GM21529 (cell line): ENCODE measurements around the gene FLYWCH1.
A peak's percentile ranks its signal among the peaks of the same experiment; 100 is the strongest.

Experiments used
- ATAC-seq: cut with Tn5 transposase; IDR thresholded peaks from one replicate; pipeline ENCODE4 v1.9.1; 2021; ENCODE audit not compliant: unreplicated experiment

The FLYWCH1 gene, protein sequence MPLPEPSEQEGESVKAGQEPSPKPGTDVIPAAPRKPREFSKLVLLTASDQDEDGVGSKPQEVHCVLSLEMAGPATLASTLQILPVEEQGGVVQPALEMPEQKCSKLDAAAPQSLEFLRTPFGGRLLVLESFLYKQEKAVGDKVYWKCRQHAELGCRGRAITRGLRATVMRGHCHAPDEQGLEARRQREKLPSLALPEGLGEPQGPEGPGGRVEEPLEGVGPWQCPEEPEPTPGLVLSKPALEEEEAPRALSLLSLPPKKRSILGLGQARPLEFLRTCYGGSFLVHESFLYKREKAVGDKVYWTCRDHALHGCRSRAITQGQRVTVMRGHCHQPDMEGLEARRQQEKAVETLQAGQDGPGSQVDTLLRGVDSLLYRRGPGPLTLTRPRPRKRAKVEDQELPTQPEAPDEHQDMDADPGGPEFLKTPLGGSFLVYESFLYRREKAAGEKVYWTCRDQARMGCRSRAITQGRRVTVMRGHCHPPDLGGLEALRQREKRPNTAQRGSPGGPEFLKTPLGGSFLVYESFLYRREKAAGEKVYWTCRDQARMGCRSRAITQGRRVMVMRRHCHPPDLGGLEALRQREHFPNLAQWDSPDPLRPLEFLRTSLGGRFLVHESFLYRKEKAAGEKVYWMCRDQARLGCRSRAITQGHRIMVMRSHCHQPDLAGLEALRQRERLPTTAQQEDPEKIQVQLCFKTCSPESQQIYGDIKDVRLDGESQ

GRCh38 chr16:2911638-2912329 lies at the start of gene FLYWCH1:
Gene FLYWCH1, plus strand, starts transcription at chr16:2911931. Its CDS starts 17,755 bp downstream, at chr16:2929686.
- ATAC-seq = peak; percentile 92

GRCh38 chr16:2865651-2866050 lies 46.1 kb upstream of the FLYWCH1 start:
- no peak for ATAC-seq

GRCh38 chr16:2866431-2866830 lies 45.3 kb upstream of the FLYWCH1 start:
- ATAC-seq = no peak

DNA sequence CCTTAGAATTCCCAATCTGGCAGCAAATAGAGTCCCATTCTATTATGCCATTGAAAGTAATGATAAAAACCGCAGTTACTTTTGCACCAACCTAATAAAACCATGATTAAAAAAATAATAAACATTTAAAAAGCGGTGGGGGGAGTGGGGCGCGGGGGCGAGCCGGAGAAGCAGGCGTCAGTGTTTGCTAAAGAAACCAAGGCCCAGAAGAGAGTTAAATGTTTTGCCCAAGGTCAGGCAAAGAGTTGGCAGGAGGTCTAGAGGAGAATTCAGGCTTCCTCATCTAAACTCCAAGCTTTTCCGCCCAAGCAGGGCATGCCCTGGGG lies 44.1 kb upstream of the FLYWCH1 start:
- ATAC-seq = no peak

- ATAC-seq = peak; percentile 94
These were observed 43.5 kb upstream of the FLYWCH1 start for GRCh38 chr16:2867987-2868789.

DNA sequence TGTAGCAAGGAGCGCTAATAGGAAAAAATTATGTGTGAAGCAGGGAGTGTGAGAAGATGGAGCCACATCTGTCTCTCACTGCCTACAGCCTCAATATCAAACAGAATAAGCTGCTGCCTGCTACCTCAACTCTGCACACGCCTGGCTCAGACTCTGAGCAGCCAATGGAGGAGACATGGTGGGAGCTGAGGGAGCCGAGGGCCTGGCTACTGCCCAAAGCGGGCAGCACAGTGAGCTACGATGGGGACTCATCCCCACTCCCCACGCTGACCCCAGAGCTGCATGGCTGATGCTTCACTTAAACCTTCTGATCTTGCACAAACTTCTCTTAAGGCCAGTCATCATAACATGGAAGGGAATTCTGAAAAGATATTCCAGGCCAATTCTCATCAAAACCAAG lies 39.8 kb upstream of the FLYWCH1 start:
- ATAC-seq = no peak

DNA sequence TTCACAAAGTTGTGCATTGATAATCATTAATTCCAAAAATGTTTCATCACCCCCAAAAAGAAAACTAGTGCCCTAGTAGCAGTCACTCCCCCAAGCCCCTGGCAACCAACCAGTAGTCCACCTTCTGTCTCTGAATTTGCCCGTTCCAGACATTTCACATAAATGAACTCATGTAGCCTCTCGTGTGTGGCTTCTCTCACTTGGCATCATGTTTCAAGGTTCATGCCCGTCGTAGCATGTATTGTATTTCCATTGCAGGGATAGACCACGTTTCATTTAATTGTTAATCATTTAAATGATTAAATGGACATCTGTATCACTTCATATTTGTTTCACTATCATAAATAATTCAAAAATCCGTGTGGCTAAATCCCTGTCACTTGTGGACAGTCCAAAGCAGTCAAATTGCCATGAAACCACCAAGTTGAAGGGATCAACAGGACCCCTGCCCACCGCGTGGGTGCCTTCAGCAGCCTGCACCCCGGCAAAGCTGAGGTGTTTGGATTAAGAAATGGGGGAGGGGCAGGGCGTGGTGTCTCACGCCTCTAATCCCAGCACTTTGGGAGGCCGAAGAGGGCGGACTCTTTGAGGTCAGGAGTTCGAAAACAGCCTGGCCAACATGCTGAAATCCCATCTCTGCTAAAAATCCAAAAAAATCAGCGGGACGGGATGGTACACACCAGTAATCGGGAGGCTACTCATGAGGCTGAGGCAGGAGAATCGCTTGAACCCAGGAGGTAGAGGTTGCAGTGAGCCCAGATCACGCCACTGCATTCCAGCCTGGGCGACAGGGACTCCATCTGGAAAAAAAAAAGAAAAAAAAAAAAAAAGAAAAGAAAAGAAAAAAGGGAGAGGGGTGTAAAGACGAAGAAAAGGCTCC lies 37.5 kb upstream of the FLYWCH1 start:
- ATAC-seq = no peak

- ATAC-seq = peak; percentile 76
These were observed 36.8 kb upstream of the FLYWCH1 start for GRCh38 chr16:2874912-2875362.

DNA sequence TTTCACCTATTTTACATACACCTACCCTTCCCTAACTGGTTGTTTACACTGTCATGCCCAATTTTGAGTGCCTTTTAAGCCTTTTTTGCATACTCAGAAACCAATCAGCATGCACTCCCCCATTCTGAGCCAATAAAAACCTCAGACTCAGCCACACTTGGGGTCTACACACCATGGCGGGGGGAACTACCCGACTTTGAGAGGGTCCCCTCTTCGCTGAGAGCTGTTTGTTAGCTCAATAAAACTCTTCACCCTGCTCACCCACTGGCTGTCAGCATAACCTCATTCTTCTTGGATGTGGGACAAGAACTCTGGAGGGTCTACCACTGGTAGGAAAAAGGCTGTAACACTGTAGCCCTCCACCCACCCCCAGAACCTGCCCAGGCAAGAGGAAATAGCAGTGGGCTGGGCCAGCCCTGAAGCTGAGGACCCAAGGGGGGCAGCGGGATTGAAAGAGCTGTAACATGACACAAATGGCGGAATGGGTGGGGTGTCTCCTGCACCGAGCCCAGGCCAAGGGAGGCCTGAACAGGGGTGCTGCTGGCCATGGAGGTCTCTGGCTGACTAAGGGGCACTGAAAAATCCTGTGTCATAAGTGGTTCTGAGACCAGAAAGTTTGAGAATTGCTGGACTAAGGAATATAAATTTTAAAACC lies 31.8 kb upstream of the FLYWCH1 start:
- no peak for ATAC-seq

DNA sequence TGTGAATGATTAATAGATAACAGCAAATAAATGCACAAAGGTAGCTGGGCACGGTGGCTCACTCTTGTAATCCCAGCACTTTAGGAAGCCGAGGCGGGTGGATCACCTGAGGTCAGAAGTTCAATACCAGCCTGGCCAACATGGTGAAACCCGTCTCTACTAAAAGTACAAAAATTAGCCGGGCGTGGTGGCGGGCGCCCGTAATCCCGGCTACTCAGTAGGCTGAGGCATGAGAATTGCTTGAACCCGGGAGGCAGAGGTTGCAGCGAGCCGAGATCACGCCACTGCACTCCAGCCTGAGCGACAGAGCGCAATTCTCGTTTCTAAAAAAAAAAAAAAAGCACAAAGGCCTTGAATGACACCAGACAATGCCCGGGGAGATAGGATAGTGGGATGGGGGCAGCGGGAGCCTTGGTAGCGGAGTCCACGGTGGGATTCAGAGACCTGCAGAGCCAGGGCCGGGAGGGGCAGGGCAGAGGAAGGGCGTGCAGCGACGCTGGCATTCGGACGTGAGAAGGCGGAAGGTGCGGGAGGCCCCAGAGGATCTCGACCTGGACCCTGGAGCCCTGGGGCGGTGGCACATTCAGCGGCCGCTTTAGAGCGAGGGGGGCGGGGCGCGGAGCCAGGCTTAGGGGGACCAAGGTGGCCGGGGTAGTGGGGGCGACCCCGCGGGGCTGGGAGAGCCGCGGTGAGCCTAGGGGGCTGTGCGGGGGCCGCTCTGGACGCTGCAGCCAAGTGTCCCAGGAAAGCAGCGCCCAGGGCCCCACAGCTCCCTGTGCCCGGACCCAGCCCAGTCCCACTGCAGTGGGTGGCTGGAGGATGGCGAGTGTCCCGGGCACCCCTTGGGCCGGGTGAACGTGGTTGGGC lies 29.7 kb upstream of the FLYWCH1 start:
- ATAC-seq = no peak

DNA sequence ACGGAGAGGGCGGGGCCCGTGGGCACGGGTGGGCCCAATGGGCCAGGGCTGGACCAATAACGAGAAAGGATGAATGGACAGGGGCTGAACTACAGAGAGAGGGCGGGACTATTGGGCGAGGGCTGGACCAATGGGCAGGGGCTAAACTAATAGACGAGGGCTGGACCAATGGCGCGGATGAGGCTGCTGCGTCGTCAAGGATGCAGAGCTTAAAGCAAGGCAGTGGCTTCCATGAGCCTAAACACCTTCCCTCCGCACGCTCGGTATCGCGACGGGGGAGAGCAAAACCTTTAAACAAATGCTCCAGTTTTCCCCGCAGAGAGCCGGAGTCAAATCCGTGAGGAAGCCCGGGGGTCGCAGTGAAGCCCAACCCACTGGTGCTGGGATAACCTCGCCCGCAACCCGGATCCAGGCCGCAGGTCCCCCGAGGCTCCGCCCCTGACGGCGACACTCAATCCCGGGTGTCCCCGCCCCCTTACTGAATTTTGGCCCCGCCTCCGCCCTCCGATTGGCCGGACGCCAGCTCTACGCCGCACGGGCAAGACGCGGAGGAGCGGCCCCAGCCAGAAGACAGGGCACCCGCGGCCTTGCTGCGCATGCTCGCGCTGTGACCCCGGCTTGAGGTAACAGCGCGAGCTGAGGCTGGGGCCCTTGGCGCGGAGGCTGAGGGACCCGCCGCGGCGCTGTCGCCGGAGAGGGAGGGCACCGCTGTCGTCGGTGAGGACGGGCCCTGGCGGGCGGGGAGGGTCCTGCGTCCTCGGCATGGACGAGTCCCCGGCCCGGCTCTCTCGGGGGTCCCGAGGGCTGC lies 28.9 kb upstream of the FLYWCH1 start, which contains the start of gene FLYWCH2:
FLYWCH2 (plus strand) TSS at position 566 of the 808 bp plus-strand sequence. CDS start 13,235 bp downstream, outside the sequence.
- peak; percentile 90 for ATAC-seq

GRCh38 chr16:2883458-2883908 lies 28.2 kb upstream of the FLYWCH1 start:
- ATAC-seq = peak; percentile 2

GRCh38 chr16:2884041-2884451 lies 27.7 kb upstream of the FLYWCH1 start:
- ATAC-seq = no peak

DNA sequence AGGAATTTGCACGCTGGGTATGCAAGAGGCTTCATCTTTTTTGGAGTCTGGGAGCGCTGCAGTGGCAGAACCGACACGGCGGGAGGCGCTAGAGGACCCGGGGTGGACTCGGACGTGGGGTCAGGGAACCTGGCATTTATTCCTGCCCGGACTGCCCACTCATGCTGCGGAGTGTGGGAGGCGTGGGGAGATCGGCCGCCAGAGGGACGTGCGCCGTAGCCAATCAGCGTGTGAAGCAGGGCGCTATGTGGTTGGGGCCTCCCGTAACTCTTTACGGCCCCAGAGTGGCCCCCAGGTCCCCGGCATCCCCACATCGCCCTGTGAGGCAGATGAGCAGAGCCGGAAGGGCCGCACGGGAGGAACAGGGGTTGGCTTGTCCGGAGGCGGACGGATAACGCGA lies 17.5 kb upstream of the FLYWCH1 start:
- ATAC-seq = no peak

DNA sequence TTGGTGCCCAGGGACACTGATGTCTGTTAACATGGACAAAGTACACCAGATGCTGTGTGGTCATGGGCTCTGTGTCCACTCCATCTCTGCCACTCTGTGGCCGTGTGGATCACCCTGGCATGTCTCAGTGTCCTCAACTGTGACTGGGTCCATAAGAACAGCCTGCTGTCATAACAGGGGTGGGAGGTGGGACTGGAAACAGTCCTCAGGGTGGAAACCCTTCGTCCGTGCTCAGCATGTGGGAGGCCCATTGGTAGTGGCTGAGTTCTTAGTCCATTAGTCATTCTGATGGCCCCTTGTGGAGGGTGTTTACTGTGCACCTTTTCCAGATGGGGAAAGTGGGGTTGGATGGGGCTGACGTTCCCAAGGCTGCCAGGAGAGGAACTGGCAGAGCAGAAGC lies 15.9 kb upstream of the FLYWCH1 start:
- no peak for ATAC-seq

DNA sequence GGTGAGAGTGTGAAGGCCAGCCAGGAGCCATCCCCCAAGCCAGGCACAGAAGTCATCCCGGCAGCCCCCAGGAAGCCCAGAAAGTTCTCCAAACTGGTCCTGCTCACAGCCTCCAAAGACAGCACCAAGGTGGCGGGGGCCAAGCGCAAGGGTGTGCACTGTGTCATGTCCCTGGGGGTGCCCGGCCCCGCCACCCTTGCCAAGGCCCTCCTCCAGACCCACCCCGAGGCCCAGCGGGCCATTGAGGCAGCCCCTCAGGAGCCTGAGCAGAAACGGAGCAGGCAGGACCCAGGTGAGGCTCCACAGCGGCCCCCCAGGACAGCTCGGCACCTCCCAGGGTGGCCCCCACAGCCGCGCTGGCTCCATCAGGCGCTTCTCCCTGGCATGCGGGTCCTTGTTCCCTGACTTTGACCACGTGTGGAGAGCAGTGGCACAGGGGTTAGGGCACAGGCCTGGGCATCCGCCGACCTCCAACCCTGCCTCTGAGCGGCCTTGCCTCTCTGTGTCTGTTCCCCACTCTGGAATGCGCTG lies 15.2 kb upstream of the FLYWCH1 start:
- no peak for ATAC-seq

DNA sequence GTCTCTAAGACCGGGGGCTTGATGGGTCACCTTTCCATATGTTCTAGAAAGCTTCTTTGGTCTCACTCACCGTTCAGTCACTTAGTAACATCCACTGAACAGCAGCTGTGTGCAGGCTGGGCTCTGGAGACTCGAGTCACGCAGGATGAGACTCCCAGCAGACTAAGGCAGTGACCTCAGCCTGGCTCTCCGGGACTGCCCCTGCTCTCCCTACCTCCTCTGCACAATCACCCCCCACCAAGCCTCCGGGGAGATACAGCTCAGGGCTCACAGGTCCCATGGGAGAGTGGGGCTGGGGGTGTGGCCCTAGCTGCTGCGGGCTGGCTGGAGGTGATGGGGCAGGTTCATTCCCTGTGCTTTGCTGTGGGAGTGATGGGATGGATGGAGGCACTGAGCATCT lies 14.6 kb upstream of the FLYWCH1 start:
- no peak for ATAC-seq
